GM21529 (cell line): Measurements from ENCODE around the gene RNLS.

ENCODE experiments used
- ATAC-seq: cut with Tn5 transposase; IDR thresholded peaks from one replicate; pipeline ENCODE4 v1.9.1; 2021; ENCODE audit not compliant: unreplicated experiment

RNLS gene

DNA sequence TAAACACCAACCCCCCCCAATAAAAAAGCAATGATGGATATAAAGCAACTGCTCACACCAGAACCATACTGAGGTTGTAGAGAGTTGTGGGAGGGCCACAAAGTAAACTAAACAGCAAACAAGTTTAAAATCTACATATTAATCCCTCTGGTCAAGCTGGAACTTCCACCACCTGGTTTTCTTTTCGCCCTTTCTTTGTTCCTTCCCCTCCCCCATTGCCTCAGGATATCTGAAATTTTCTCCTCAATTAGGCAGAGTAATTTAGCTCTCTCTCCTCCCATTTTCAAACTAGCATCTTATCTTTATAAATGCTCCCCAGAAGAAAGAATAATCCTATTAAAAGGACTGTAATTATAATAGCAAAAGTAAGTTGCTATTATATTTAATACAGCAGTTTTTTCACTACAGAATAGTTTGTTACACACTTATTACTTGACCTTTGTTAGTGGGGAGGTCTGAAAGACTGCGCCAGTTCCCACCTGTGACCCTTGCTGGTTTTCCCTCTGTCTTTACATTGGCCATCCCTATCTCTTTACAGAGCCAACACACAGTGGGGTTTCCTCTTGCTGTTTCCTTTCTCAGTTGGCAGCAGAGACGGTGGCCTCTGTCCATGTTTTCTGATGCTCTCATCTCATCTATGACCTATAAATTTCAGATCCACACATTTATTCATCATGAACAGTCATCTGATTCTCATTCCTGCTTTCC, 235.4 kb downstream of the RNLS start:
- no peak for ATAC-seq

DNA sequence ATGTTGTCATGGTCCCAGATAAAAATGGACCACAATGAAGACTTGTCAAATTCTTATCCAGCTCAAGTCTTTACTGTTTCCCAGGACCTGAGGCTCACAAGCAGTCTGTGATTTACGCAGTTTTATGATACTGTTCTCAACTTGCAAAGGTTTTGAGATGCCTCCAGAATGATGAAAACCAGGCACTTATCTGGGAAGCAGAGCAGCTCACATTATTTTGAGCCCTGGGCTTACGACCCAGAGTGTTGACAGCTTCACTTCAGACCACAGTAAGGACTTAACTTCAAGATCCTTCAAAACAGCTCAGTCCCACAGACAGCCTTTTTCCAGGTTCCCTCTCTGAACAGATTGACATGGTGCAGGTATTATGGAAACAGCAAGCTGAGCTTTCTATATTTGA, 236.1 kb downstream of the RNLS start:
- ATAC-seq: no peak

DNA sequence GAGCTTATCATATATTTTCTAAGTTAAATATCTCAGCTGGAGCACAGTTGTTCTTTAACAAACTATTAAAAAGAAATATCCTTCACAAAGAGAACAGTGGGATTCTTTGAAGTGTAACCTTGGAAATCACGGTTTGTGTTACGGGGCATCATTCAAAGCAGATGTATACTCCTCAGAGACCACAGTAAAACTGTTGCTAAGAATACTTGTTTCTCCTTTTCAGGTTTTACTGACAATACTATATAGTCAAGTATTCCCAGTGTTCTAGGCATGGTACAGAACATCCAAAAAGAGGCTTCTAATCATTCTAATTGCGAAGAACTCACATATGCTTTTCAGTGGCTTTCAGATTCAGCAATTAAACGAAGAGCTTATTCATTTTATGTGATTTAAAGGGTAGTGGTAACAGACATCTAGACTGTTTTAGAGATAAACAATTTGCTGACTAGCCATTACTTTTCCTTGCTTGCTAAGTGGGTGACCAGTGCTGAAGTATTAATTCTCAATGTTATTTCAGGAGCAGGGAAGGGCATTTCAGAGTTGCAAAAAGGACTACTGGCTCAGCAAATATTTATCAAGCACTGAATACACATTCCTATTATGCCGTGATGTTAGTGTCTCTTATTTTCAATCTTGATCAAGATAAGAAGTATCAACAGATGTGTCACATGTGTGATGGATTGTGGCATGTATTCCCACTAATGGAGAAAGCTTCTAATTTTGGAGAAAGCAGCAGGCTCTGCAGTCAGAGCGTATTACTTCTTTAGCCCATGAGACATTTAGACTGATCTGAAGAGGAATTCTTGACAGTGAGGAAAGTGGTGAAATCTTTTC, 236.8 kb downstream of the RNLS start:
- no peak for ATAC-seq

DNA sequence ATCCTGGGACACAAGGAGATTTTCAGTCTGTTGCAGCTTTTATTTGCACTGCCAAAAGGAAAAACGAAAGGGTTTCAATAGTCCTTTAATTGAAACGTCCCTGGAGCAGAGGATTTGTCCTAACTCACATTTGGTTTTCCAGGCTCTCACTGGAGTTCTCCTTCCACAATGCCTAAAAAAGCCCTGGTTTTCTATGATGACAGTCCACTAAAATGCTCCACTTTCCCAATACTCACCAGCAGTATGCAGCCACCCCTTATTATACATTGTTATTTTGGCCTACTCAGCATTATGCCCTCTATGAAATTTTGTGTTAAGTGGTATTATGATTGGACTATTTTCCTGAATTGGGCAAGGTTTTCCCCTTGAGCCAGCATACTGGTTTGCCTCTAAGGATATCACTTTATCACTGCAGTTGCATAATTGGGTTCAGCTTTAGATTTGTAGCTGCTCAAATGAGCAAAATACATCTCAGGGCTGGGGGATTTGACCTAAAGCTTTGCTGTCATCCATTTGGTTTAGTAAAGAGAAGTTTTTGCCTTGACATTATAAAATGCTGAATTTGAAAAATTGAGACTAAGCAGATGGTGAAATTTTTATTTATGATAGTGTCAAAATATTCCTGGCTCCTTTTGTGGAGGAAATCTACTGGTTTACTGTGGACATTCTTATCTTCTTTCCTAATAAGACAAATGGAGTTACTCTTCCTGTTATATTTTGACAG, 239.2 kb downstream of the RNLS start:
- ATAC-seq: no peak

DNA sequence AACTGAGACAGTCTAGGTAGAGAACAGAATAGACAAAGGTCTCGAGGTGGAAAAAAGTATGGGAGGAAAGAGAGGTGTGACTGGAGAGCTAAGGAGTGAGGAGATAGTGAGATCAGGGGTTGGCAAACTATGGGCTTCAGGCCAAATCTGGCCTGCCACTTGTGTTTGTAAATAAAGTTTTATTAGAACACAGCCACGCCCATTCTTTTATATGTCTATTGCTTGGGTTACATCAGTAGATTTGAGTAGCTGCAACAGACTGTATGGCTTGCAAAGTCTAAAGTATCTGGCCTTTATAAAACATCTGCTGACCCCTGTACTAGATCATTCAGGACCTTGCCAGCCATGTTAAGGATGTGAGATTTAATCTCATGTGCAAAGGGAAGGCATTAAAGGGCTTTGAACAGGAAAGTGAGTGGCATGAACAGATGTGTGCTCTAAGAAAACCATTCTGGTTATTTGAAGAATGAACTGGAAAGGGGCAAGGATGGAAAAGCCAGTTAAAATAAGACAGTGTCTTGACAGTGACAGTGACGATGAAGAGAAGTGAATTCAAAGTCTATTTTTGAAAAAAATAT, 240.3 kb downstream of the RNLS start:
- ATAC-seq: no peak

DNA sequence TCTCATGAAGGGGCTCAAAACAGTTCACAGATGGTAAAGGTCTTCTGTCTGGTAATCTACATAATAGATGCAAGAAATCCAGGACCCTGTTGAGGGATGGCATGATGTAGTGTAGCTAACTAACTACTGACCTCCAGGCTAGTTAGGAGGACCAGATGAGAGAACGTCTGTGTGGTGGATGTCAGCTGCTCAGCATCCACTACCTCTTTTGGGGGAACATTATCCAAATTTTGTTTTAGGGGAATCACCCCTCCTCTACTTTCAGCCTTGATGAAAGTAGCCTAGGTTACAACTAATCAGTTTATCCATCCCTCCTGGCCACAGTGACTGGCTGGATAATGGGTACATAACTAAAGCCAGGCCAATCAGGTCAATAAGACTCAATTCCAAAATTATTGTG, 246.0 kb downstream of the RNLS start:
- no peak for ATAC-seq

DNA sequence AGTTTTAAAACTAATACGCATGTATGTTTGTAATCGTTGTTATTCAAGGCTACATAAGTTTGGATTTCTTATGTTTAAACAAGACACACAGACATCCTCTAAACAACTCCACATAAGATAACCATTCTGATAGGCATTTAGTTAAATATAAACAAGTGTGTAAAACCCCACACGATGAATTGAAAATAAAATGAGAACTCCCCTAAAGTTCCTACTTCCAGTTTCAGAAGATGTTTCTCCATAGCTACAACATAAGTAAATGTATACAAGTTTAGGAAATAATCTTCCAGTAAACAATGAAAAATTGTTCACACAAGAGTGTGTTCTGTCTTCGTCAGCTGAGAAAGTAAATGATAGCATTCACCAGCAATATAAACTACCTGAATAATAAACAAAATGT, 246.8 kb downstream of the RNLS start:
- ATAC-seq: no peak

DNA sequence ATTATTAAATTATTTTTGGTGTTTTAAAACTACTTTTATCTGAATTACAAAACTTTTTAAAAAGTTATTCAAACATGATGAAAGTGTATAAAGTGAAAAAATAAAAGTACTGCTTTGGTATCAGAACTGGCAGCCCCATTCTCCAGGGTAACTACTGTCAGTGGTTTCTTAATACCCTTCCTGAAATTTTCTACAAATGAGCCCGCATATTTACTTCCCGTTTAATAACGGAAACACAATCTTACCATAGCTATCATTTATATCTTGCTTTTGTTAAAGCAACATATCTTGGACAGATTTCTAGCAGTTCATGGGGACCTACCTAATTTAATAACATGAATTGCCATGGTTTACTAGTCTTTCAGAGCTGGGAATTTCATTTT, 249.9 kb downstream of the RNLS start:
- no peak for ATAC-seq

DNA sequence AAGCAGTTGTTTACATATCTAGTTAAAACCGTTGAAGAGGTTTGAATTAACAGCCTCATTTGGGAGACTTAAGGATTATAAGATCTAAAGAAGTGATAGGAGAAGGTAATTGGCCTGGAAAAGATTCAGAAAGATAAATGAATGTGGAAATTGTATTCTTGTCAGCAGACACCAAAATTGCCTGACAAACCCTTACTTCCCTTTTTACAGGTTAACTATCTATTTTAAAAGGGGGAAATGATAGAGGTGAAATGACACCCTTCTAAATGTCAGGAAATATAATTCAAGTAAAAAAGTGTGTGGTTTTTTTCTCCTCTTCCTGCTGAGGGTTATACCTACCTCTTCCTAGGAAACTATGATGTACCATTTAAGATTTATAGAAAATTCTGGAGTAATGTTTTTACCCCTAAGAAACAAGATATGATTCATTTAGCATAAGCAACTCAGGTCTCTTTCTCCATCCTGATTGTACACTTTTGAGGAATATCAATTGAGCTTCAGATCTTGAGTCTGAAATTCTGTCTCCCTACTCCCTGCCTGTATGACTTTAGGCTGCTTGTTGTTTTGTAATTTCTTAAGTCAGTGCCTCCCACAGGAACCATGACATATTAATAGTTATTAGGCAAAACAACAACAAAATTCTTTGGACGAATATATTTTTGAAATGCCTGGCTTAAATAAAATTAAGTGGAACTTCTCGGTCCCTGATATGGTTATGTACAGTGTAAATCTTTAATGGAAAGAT, 250.4 kb downstream of the RNLS start:
- no peak for ATAC-seq

DNA sequence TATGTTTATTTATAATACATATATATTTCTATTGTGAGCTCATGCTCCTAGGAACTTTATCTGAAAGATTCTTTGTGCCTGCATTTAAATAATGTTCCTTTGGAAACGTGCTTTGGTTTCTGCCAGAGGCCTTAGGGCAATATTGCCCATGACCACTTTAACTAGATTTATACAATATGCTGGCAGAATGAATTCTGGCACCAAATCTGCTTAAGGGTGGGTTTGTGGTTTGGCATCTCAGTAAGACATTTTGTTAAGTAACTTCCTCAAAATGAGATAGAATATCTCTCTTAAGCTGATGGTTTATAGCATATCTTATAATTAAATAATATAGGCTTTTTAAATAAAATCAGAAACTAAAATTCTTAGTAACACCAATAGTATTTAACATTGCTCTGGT, 252.9 kb downstream of the RNLS start:
- ATAC-seq: no peak

DNA sequence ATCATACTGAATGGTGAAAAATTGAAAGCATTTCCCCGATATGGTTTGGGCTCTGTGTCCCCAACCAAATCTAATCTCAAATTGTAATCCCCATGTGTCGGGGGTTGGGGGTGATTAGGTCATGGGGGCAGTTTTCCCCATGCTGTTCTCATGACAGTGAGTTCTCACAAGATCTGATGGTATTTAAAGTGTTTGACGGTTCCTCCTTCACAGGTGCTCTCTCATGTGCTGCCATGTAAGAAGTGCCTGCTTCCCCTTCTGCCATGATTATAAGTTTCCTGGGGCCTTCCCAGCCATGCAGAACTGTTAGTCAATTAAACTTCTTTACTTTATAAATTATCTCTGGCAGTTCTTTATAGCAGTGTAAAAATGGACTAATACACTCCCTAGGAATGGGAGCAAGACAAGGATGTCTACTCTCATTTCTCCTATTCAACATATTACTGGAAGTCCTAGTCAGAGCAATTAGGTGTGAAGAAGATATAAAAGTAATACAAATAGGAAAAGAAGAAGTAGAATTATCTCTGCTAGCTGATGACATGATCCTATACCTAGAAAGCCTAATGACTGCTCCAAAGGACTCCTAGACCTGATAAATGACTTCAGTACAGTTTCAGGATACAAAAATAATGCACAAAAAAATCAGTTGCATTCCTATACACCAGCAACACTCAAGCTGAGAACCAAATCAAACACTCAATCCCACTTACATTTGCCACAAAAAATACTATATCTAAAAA, 260.6 kb downstream of the RNLS start:
- ATAC-seq: no peak

DNA sequence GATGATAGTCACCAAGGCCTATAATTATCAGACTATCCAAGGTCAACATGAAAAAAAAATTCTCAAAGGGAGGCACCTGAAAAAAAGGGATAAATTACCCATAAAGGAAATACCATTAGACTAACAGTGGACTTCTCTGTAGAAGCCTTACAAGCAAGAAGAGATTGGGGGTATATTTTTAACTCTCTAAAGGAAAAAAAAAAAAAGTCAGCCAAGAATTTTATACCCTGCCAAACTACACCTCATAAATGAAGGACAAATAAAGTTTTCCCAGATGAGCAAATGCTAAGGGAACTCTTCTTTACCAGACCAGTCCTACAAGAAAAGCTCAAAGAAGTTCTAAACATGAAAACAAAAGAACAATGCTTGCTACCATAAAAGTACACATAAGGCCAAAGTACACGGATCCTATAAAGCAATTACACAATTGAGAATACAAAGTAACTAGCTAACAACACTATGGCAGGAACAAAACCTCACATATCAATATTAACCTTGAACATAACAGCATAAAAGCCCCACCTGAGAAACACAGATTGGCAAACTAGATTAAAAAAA, 263.1 kb downstream of the RNLS start:
- no peak for ATAC-seq

DNA sequence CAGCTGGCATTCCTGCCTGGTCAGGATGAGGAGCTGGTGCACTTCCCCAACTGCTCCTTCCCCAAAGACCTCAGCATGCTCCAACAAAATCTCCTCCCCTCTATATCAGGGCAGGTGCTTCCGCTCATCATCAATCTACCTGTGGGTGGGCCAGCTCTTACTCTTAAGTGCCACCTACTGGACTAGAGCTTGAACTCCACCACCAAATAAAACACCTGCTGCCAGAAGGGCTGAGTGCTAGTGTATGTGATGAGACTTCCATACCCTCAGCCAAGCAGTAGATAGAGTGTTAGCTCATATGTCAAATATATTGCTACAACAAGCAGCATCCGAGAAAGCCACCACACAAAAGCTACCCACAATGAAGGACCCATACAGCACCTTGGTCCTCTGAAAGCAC, 264.3 kb downstream of the RNLS start:
- no peak for ATAC-seq

DNA sequence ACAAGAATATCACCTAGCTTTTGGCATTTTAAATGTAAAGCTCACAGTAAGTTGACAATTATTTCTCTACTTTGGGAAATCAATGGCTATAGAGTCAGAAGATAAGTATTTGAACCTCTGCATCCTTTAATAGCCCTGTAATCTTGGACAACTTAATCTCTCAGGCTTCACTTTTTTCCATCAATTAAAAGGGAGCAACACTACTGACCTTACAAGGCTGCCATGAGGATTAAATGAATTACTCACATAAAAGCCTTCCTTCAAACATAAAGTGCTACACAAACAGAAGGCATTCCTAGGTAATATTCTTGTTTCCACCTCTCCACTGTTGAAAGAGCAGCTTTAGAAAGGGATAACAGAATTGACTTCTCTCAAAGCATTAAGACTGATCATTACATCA, 266.0 kb downstream of the RNLS start:
- ATAC-seq: no peak

DNA sequence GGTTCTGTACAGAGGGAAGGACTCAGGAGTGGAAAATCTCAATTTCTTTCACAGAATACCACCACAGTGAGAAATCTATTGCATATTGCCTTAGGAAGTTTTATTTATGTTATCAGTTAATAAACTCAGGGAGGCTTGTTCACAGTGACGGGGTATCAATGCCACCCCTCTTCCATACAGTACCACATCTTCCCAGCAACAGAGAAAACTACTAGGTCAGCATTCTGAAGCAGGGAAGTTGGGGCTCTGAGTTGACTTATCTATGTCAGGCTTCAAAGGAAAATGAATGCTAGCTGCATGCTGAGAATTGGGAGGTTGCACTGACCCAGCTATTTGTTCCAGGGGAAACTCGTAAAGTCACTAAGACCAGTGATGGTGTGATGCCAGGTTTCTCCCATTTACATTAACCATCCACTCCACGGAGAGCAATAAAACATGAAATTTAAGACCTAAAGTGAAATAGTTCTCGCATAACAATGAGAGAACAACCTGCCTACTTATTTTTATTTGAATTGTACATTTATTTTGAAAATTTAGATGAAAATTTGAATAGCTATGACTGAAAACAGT, 266.7 kb downstream of the RNLS start:
- no peak for ATAC-seq

DNA sequence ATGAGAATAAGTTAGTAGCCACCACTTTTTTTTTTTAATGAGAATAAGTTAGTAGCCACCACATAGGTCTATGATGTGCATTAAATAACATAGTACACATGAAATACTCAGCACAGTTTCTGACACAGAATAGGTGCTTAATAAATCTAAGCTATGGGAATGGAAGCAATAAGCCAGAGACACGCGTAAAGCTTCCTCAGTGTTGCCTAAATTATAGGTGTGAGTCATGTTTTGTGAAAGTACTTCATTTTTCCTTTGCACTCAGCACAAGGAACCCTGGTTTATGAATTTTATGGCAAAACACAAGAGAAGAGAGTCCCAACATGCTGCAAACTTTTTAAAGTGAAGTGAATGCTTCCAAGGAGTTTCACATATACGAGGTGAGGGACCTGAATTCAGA, 267.4 kb downstream of the RNLS start:
- no peak for ATAC-seq

DNA sequence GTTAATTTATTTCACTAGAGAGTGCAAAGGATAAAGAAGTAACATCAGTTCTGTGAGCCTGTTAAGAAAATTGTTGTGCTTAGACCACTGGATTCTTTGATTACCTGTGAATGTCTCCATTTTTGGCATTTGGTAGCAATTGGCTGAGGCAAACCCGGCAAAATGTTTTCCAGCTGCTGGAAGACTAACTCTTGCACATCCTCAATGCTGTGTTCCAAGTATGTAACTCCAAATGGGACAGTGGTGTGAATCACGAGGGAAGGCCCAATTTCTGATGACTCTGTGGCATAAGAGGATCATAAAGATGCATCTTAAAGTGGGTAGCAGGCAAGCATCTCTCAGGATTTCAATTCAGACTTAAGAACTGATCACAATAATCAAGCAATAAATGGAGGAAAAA, 268.8 kb downstream of the RNLS start:
- no peak for ATAC-seq

DNA sequence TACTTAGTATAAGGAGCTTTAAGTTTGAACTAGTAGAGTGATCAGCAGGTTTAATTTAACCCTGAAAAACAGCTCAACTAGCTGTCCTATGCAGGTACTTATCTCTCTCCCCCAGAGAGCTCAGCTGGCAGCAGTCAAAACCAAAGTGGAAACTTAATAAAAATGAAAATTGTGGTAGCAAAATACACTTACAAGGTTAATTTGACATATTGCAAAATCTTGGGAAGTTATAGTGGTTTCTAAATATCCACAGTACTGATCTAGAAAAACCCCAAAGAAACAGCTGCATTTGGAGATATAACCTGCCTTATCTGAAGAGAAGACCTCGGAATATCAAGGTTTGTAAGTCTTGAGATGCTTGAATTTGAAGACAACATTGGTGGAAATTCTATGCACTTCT, 269.2 kb downstream of the RNLS start:
- no peak for ATAC-seq

DNA sequence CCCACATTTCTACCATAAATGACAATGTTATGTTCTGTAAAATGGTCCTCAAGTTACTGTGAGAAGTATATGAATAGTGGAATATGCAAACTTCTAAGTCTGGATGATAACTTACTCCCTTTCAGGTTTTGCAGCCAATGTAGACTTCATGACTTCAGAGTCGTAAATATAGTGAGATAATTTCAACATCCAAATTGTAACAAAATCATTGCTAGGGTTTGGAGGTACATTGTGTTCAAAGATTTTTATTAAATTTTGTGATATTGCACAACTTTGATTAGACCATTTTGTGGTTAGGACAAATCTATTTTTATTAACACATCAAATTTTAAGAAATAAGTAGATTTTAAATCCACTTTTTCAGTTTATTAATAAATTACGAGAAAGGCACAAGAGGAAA, 270.3 kb downstream of the RNLS start:
- ATAC-seq: no peak

DNA sequence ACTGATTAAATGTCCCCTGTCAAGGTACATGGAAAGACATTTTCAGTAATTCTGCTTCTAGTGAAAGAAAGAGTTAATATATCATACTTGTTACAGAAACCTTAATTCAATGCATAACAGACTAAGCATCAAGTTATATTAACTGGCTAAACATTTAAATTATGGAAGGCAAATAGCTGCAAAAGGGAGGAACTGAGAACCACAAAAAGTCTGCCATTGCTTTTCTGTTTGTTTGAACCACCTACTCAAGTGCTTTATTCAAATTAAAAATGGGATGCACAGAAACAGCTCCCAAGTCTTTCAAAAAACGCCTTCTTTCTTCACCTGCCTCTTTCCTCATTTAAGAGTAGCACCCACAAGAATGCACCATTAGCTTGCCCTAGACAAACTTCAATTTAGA, 271.9 kb downstream of the RNLS start:
- no peak for ATAC-seq
